GM19467 (cell line): Measurements from ENCODE around the gene RAE1.
A peak's percentile ranks its signal among the peaks of the same experiment; 100 is the strongest.

Experiments used
- ATAC-seq: cut with Tn5 transposase; IDR thresholded peaks from one replicate; pipeline ENCODE4 v1.9.1; 2021; ENCODE audit warnings: mild to moderate bottlenecking, moderate library complexity; ENCODE audit not compliant: unreplicated experiment

The RAE1 gene

DNA sequence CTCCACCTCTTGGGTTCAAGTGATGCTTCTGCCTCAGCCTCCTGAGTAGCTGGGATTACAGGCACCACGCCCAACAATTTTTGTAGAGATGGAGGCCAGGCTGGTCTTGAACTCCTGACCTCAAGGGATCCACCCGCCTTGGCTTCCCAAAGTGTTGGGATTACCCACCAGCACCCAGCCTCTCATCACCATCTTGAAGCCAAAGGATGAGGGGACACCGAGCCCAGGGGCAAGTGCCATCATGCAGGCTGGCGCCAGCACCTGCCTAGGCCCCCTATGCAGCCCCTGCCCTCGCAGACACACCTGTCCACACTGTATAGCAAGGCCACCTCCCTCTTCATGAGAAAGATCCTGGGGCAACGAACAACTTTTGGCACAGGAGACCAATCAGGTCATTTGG is 34.9 kb downstream of the RAE1 start:
- ATAC-seq = no peak

DNA sequence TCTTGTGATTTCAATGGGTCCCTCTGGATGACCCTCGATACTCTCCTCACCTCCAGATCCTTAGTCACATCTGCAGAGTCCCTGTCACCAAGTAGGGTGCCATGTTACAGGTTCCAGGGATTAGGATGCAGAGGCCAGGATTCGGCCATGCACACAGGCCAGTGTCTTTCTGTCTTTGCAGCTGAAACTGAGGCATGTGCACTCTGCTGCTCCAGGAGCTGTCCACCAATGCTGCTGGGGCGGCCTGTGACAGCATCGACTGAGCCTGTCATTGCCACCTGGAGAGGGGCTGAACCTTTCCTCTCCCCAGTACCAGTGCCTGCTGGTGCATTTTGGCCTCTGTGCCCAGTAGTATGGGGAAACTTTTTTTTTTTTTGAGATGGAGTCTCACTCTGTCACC is 35.7 kb downstream of the RAE1 start:
- ATAC-seq = no peak

DNA sequence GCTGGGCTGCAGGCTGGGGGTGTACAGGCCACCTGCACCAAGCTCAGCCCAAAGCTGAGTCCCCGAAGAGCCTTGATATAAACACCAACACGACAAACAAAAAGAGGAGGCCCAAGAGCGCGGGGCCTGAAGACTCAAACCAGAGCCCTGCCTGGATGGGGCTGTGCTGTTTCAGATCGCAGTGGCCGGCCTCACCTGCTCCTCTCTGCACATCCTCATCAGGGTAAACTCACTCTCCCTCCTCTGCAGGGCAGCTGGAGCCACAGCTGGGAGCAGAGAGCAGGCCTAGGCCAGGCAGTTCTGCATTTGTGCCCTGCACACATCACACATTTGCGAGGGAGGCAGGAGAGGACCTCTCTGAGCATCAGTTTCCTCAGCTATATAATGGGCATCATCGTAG is 36.4 kb downstream of the RAE1 start:
- no peak for ATAC-seq

- ATAC-seq = no peak
Observed at GRCh38 chr20:57387945-57388371, 36.9 kb downstream of the RAE1 start.

- ATAC-seq = peak; percentile 27
Observed at GRCh38 chr20:57388953-57389694, 38.1 kb downstream of the RAE1 start.

- ATAC-seq = no peak
Observed at GRCh38 chr20:57389695-57390603, 38.9 kb downstream of the RAE1 start.

- ATAC-seq = peak; percentile 39
Observed at GRCh38 chr20:57390604-57391438, 39.8 kb downstream of the RAE1 start, which contains the start of gene RBM38. TSS of gene RBM38 (plus strand) at chr20:57391396. CDS start at chr20:57391582, 186 bp downstream.

- peak; percentile 10 for ATAC-seq
Observed at GRCh38 chr20:57391439-57392301, 40.6 kb downstream of the RAE1 start.

DNA sequence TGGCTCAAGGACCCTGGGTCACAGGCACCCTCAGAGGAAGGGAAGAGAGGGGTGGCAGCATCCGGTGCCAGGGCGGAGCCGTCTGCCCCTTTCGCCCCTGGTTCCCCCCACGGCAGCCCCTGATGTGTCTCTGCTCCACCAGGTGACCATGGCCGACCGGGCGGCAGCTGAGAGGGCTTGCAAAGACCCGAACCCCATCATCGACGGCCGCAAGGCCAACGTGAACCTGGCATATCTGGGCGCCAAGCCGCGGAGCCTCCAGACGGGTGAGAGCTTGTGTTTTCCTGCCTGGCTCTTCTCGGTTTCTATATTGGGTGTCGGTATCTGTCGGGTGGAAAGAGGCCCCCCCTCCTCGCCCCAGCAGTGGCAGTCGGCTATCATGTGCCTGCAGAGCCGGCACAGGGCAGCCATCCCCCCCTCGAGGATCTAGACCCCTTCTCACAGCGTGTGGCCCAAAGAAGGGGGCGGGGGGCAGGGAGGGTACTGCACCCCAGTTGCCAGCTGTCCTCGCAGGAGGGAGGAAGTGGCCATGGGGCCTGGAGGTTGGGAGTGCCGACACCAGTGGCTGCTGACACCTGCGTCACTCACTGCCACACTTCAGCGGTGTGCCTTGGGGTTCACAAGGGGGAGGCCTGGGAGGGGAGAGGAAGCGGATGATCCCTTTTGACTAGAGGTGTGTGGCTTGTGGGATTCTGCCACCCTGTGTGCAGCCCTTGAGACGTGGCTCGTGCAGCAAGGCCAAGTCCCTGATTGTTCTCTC is 41.6 kb downstream of the RAE1 start:
- no peak for ATAC-seq

DNA sequence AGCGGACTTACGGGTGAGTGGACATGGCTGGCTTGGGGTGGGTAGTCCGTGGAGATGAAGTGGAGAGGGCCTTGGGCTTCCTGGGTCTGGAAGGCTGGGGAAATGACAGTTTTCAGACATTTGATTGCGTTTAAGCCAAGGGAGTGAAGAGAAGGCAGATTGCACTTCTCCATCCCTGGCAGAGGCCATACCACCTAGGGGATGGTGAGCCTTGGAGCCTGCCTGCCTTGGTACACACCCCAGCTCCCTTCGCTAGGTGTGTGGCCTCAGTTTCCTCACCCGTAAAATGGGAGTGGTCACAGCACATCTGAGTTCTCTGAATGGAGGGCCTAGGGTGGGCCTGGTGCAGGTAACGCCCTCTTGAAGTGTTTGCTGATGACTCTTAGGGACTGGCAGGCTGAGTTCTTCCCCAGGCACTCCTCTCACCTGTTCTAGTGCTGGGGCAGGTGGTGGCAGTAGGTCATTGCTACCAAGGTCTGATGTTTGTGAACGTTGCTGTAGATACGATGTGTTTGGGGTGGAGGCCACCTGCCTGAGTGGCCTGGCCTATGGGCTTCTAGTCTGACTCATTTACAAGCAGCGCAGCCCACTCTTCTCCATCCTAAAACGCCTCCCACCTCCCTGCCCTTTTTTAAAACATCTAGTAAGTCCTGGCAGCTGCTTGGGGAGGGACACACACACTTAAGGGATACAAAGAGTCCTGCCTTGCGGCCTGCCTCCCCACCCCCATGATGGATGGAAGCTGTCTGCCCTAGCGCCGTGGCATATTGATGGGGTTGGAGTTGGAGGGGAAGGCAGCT is 42.5 kb downstream of the RAE1 start:
- ATAC-seq = no peak

DNA sequence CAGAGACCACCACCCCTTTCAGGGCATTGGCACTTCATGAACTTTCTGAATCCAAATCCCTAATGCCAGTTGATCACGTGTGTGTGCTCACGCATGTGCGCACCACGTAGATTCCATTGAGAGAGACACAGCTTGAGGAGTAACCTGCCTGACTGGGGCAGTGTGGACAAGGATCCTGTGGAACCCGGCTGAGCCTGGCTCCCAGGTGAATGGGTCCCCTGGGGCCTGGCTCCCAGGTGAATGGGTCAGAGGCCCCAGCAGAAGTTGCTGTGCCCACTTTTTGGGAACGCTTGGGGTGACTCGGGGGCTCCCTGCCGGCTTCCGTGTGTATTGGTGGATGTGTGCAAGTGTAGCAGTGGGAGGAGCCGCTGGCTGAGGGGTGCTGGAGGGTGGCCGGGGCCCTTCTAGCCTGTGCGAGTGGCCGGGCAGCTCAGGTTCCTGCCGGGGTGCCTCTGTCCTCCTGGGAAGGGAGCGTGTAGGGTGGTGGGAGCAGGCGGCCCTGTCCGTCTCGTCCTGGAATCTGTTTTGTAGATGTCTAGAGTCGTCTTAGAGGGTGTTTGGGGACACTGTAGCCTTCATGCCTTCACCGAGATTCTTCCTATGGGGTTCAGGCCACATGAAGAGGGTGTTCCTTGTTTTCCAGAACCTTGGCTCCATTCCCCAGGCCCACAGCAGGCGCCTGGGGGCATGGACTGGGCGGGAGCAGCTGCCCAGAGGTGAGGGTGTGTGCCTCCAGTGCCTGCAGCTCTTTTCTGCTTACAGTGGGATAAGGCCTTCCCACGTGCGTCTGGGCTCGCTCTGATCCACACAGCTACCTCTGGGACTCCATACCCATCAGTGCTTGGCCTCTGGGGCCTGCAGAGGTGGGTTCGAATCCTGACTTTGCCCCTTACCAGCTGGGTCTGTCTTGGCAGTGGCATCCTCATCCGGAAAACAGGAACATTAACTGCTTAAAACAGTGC is 43.3 kb downstream of the RAE1 start:
- ATAC-seq = no peak

DNA sequence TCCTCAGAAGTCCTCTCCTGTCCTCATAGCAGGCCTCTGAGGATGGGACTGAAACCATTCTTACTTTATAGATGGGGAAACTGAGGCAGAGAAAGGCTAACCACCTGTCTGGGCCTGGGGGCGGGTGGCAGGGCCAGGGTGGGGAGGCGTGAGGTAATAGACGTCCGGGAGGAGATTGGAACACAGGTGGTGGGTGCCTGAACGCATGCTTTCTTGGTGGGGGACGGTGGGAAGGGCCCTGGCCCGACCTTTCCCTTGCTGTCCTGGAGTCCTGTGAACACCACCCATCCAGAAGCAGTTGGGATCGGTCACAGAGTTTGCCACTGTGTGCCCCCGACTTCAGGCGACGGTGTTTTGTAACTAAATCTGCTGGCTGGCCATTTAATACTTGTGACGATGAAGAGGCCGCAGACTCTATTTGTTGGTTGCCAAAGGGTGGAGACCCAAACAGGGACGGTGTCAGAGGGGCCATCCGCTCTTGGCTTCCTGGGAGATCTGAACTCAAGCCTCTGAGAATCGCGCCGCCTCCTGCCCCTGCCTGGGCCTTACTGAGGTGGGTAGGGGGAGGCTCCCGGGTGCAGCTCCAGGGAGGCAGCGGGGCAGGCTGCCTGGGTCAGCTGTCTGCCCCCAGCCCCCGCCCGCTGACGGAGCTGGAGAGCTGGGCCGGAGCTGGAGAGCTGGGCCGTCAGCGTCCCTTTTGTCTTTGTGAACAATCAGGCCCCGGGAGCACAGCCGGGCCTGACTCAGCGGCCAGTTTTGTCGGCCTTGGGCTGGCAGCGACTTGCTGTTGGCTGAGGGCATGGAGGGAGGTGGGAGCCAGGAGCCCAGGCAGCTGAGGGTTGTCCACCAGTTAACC is 44.3 kb downstream of the RAE1 start:
- no peak for ATAC-seq

GRCh38 chr20:57396212-57396983 is 45.3 kb downstream of the RAE1 start:
- ATAC-seq = no peak

DNA sequence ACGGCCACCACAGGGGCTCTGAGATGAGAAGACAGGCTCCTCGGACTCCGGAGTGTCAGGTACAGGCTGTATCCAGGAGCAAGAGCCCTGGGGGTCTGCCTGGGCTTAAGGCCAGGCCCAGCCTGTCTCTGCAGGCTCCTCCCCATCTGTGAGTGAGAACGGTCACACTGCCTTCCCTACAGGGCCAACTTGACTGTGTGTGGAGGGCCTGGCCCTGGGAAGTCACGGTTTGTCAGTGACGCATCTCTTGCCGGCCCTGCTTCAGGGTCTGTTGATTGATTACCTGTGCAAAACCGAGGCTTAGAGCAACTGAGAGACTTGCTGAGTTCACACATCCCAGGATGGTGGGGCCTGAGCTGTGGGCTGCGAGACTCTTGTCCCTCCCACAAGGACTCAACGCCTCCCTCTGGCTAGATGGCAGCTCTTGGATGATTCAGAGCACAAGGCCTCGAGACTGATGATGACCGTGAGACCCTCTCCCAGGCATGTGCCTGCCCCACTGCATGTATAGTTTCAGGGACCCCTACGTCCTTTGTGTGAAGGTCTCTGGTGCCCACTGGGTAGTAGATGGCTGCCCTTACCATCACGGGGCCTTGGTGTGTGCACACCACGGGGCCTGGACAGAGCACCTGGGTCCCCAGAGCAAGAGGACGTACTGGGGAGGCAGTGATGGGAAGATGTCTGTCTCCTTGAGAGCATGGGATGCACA is 46.1 kb downstream of the RAE1 start:
- no peak for ATAC-seq

- ATAC-seq = peak; percentile 3
Observed at GRCh38 chr20:57397693-57398108, 46.6 kb downstream of the RAE1 start.
